ENCODE results near the gene CLEC19A. TPM values are rescaled to one million over a fixed set of nuclear protein-coding genes. Genes with fewer than 3 reads are reported as not detected.

Gene CLEC19A
- total RNA-seq, 2 donors from 2014 or later: 0.23 TPM

GRCh38 chr16:19344224-19344801, 58.8 kb downstream of the CLEC19A start:
- intact Hi-C loops (cut with DNase I): no loop called here
- Histone ChIP-seq H3K9me3 (no peaks in the 10 kb centered on the region), H3K4me3 (no peak overlapping the region), H3K4me1 (replicated peaks) (no peaks in the 10 kb centered on the region), H3K27me3 (replicated peaks; ENCODE audit: insufficient read depth) (no peaks in the 10 kb centered on the region), H3K36me3 (no peaks in the 10 kb centered on the region), H3K27ac (no peak overlapping the region)
- TF ChIP-seq CTCF (IDR thresholded peaks at IDR 0.05) (no peak), POLR2AphosphoS5 (IDR thresholded peaks at IDR 0.05) (no peak), POLR2A (IDR thresholded peaks at IDR 0.05) (no peak)
- WGBS: 57% methylated on average over 9 of the region's 9 CpGs
- DNase-seq (ENCODE audit: low spot score): no peak

- no peak for TF ChIP-seq CTCF (IDR thresholded peaks at IDR 0.05)
- TF ChIP-seq POLR2A (IDR thresholded peaks at IDR 0.05): no peak
- no peak for TF ChIP-seq POLR2AphosphoS5 (IDR thresholded peaks at IDR 0.05)
- WGBS: 77% methylated on average over 4 of the region's 4 CpGs
- intact Hi-C loops (cut with DNase I): no loop called here
These were observed 59.4 kb downstream of the CLEC19A start for GRCh38 chr16:19344980-19345379.

GRCh38 chr16:19346335-19346922, 60.9 kb downstream of the CLEC19A start:
- Histone ChIP-seq H3K36me3 (no peaks in the 10 kb centered on the region), H3K27ac (no peak overlapping the region), H3K4me1 (replicated peaks) (no peaks in the 10 kb centered on the region), H3K9me3 (no peaks in the 10 kb centered on the region), H3K27me3 (replicated peaks; ENCODE audit: insufficient read depth) (no peaks in the 10 kb centered on the region), H3K4me3 (no peak overlapping the region)
- no peak for DNase-seq (ENCODE audit: low spot score)
- TF ChIP-seq POLR2A (IDR thresholded peaks at IDR 0.05) (no peak), CTCF (IDR thresholded peaks at IDR 0.05) (no peak), POLR2AphosphoS5 (IDR thresholded peaks at IDR 0.05) (no peak)
- intact Hi-C loops (cut with DNase I): no loop called here
- 58% methylated on average over 3 of the region's 3 CpGs for WGBS

More at GRCh38 chr16:19344980-19345379, 59.4 kb downstream of the CLEC19A start:
- no peak overlapping the region for H3K27ac ChIP-seq
- H3K4me1 ChIP-seq (replicated peaks): no peaks in the 10 kb centered on the region
- no peaks in the 10 kb centered on the region for H3K9me3 ChIP-seq
- H3K4me3 ChIP-seq: no peak overlapping the region
- H3K36me3 ChIP-seq: no peaks in the 10 kb centered on the region
- no peaks in the 10 kb centered on the region for H3K27me3 ChIP-seq (replicated peaks; ENCODE audit: insufficient read depth)
- no peak for DNase-seq (ENCODE audit: low spot score)

- no peaks in the 10 kb centered on the region for H3K36me3 ChIP-seq
- H3K27me3 ChIP-seq (replicated peaks; ENCODE audit: insufficient read depth): no peaks in the 10 kb centered on the region
- TF ChIP-seq POLR2A (IDR thresholded peaks at IDR 0.05) (no peak), POLR2AphosphoS5 (IDR thresholded peaks at IDR 0.05) (no peak), CTCF (IDR thresholded peaks at IDR 0.05) (no peak)
- no peak for DNase-seq (ENCODE audit: low spot score)
- no peaks in the 10 kb centered on the region for H3K4me1 ChIP-seq (replicated peaks)
- WGBS: 94% methylated on average over 6 of the region's 6 CpGs
- H3K9me3 ChIP-seq: no peaks in the 10 kb centered on the region
- H3K27ac ChIP-seq: no peak overlapping the region
- intact Hi-C loops (cut with DNase I): no loop called here
- H3K4me3 ChIP-seq: no peak overlapping the region
These were observed 62.6 kb downstream of the CLEC19A start for GRCh38 chr16:19348125-19348524.

Measured in prostate gland (tissue), 2 donors.